Stimulated activated CD4-positive, alpha-beta T cell treated with anti-CD3 and anti-CD28 coated beads, TNF-alpha, amount 100 ng/mL, for 48 hours (primary cell): Measurements from ENCODE around the gene GP9.
"Not testable (repeated sequence)": the region's sequence is repeated elsewhere in the genome, so short reads cannot be mapped to it uniquely, and the experiment has no call there.

Source experiments
- DNase-seq, 3 donors: peaks; one replicate each; pipeline ENCODE4 v3.0.0-alpha.2; 2020; ENCODE audit warnings: low read depth in 3 of 3

The GP9 gene

DNA sequence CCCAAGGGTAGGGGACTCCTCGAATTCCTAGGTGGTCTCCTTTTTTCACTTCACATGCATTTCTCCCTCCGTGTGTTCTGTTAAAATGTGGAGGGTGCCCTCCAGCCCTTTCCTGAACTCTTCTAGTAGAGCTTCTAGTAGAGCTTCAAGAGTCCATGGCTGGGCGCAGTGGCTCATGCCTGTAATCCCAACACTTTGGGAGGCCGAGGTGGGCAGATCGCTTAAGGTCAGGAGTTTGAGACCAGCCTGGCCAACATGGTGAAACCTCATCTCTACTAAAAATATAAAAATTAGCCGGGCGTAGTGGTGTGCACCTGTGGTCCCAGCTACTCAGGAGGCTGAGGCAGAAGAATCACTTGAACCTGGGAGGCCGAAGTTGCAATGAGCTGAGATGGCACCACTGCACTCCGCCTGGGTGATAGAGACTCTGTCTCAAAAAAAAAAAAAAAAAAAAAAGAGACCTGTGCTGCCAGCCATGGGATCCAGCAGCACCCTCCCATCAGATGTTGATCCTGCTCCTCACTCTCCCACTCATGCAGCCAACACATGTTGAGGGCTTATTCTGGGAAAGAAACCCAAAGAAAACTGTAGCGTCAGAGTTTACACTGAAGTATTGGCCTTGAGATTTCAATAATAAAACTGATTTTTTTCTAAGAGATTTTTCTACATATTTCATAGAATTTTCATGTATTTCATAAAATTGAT, 50.6 kb downstream of the GP9 start:
- not testable (repeated sequence) for DNase-seq
